Skeletal muscle tissue (tissue), 4 donors: ENCODE measurements around the gene CFAP298. TPM values are rescaled to one million over a fixed set of nuclear protein-coding genes. Genes with fewer than 3 reads are reported as not detected.

ENCODE experiments used
- H3K27ac ChIP-seq: one replicate; pipeline ENCODE4 v1.7.0; 2013; ENCODE audit warnings: mild to moderate bottlenecking, low read depth, low read length, inconsistent platforms
- H3K27me3 ChIP-seq, 3 donors: one replicate each; pipeline ENCODE4 v1.7.0; 2013; ENCODE audit warnings: low read length in 3 of 3; ENCODE audit not compliant: control insufficient read depth in 3 of 3, insufficient read depth in 3 of 3
- H3K36me3 ChIP-seq, 3 donors: one replicate each; pipeline ENCODE4 v1.7.0; 2013; ENCODE audit warnings: low read length in 3 of 3; ENCODE audit not compliant: control insufficient read depth in 3 of 3, insufficient read depth in 3 of 3
- H3K4me1 ChIP-seq, 3 donors: one replicate each; pipeline ENCODE4 v1.7.0; 2013; ENCODE audit warnings: low read length in 3 of 3, mild to moderate bottlenecking in 3 of 3; ENCODE audit not compliant: control insufficient read depth in 3 of 3, insufficient read depth in 3 of 3
- H3K4me3 ChIP-seq, 3 donors: one replicate each; pipeline ENCODE4 v1.7.0; 2013; ENCODE audit warnings: low read length in 3 of 3
- H3K9ac ChIP-seq, 3 donors: one replicate each; pipeline ENCODE4 v1.7.0; 2013; ENCODE audit warnings: low read length in 3 of 3, mild to moderate bottlenecking in 3 of 3, moderate library complexity in 2 of 3, low read depth in 1 of 3
- H3K9me3 ChIP-seq, 3 donors: one replicate each; pipeline ENCODE4 v1.7.0; 2013; ENCODE audit warnings: low read length in 3 of 3; ENCODE audit not compliant: control insufficient read depth in 3 of 3
- total RNA-seq: library from RNA; depleted of rRNA; stranded (reverse); fragments of >200 nt; gene quantifications from one replicate; pipeline ENCODE4 v1.2.3, GENCODE V29; 2014
- donor health status: Osteomylitis.

Gene CFAP298
- total RNA-seq, 1 donor from 2014 or later = 14.6 TPM

GRCh38 chr21:32599526-32599925 lies 12.7 kb downstream of the CFAP298 start:
- Histone ChIP-seq H3K9me3 (no peaks in the 10 kb centered on the region), H3K4me1 (peaks cover 0 to 10% (median 3%) of the 10 kb centered on the region in 3 donors), H3K4me3 (no peak overlapping the region), H3K36me3 (peaks cover 34 to 47% (median 43%) of the 10 kb centered on the region in 3 donors), H3K9ac (no peak overlapping the region), H3K27ac (no peak overlapping the region), H3K27me3 (no peaks in the 10 kb centered on the region)

GRCh38 chr21:32599091-32599490 lies 13.1 kb downstream of the CFAP298 start:
- H3K27ac ChIP-seq = no peak overlapping the region
- no peaks in the 10 kb centered on the region for H3K27me3 ChIP-seq
- no peak overlapping the region for H3K9ac ChIP-seq
- no peaks in the 10 kb centered on the region for H3K9me3 ChIP-seq
- H3K4me1 ChIP-seq = peaks cover 0 to 10% (median 3%) of the 10 kb centered on the region in 3 donors
- H3K36me3 ChIP-seq = peaks cover 29 to 42% (median 39%) of the 10 kb centered on the region in 3 donors
- H3K4me3 ChIP-seq = no peak overlapping the region

- Histone ChIP-seq H3K4me1 (peaks cover 0 to 10% (median 3%) of the 10 kb centered on the region in 3 donors), H3K9me3 (no peaks in the 10 kb centered on the region), H3K9ac (no peak overlapping the region), H3K4me3 (no peak overlapping the region), H3K27ac (no peak overlapping the region), H3K36me3 (peaks cover 13 to 24% (median 21%) of the 10 kb centered on the region in 3 donors), H3K27me3 (no peaks in the 10 kb centered on the region)
Measured at GRCh38 chr21:32597205-32597604, 15.0 kb downstream of the CFAP298 start.

GRCh38 chr21:32595431-32595830 lies 16.7 kb downstream of the CFAP298 start:
- no peak overlapping the region for H3K27ac ChIP-seq
- no peak overlapping the region for H3K4me3 ChIP-seq
- peaks cover 5 to 18% (median 17%) of the 10 kb centered on the region in 3 donors for H3K36me3 ChIP-seq

GRCh38 chr21:32593690-32594089 lies 18.5 kb downstream of the CFAP298 start:
- Histone ChIP-seq H3K9me3 (no peaks in the 10 kb centered on the region), H3K4me1 (no peaks in the 10 kb centered on the region), H3K9ac (no peak overlapping the region), H3K27me3 (no peaks in the 10 kb centered on the region), H3K36me3 (peaks cover 0 to 6% (median 5%) of the 10 kb centered on the region in 3 donors), H3K4me3 (no peak overlapping the region), H3K27ac (no peak overlapping the region)

More at GRCh38 chr21:32595431-32595830, 16.7 kb downstream of the CFAP298 start:
- no peaks in the 10 kb centered on the region for H3K27me3 ChIP-seq
- no peaks in the 10 kb centered on the region for H3K9me3 ChIP-seq
- H3K9ac ChIP-seq = no peak overlapping the region
- peaks cover 0 to 10% (median 3%) of the 10 kb centered on the region in 3 donors for H3K4me1 ChIP-seq

- Histone ChIP-seq H3K4me1 (no peaks in the 10 kb centered on the region), H3K9me3 (no peaks in the 10 kb centered on the region), H3K36me3 (peaks cover 0 to 5% (median 3%) of the 10 kb centered on the region in 3 donors), H3K4me3 (no peak overlapping the region), H3K9ac (no peak overlapping the region), H3K27ac (no peak overlapping the region), H3K27me3 (no peaks in the 10 kb centered on the region)
Measured at GRCh38 chr21:32592929-32593502, 19.2 kb downstream of the CFAP298 start.

GRCh38 chr21:32590130-32590529 lies 22.0 kb downstream of the CFAP298 start:
- Histone ChIP-seq H3K36me3 (peaks cover 0 to 6% (median 3%) of the 10 kb centered on the region in 3 donors), H3K4me3 (no peak overlapping the region), H3K27ac (no peak overlapping the region), H3K9ac (no peak overlapping the region), H3K9me3 (no peaks in the 10 kb centered on the region), H3K27me3 (no peaks in the 10 kb centered on the region), H3K4me1 (no peaks in the 10 kb centered on the region)

GRCh38 chr21:32587651-32588050 lies 24.5 kb downstream of the CFAP298 start:
- Histone ChIP-seq H3K27ac (no peak overlapping the region), H3K4me3 (no peak overlapping the region), H3K9ac (no peak overlapping the region), H3K36me3 (peaks cover 0 to 6% (median 3%) of the 10 kb centered on the region in 3 donors), H3K4me1 (no peaks in the 10 kb centered on the region), H3K9me3 (no peaks in the 10 kb centered on the region), H3K27me3 (no peaks in the 10 kb centered on the region)

- no peaks in the 10 kb centered on the region for H3K9me3 ChIP-seq
- H3K4me3 ChIP-seq = no peak overlapping the region
- H3K36me3 ChIP-seq = peaks cover 0 to 6% (median 3%) of the 10 kb centered on the region in 3 donors
- no peak overlapping the region for H3K27ac ChIP-seq
- H3K4me1 ChIP-seq = no peaks in the 10 kb centered on the region
- no peak overlapping the region for H3K9ac ChIP-seq
- no peaks in the 10 kb centered on the region for H3K27me3 ChIP-seq
Measured at GRCh38 chr21:32587120-32587519, 25.1 kb downstream of the CFAP298 start.

- H3K9ac ChIP-seq = no peak overlapping the region
- no peak overlapping the region for H3K27ac ChIP-seq
- H3K4me3 ChIP-seq = no peak overlapping the region
- peaks cover 0 to 6% (median 3%) of the 10 kb centered on the region in 3 donors for H3K36me3 ChIP-seq
- no peaks in the 10 kb centered on the region for H3K27me3 ChIP-seq
- H3K9me3 ChIP-seq = no peaks in the 10 kb centered on the region
- H3K4me1 ChIP-seq = no peaks in the 10 kb centered on the region
Measured at GRCh38 chr21:32585970-32586369, 26.2 kb downstream of the CFAP298 start.
